AG09309 (cell line): ENCODE data around the gene ADCK1.
A peak's percentile ranks its signal among the peaks of the same experiment; 100 is the strongest.

Source experiments
- DNase-seq: peaks from one replicate; pipeline ENCODE4 v3.0.0-alpha.2; 2010; ENCODE audit warnings: low read depth
- H3K4me3 ChIP-seq: 2 replicates; pipeline ENCODE4 v1.5.1; 2011; ENCODE audit warnings: mild to moderate bottlenecking, low read depth, low read length, moderate library complexity; ENCODE audit not compliant: control insufficient read depth
- CTCF ChIP-seq: IDR thresholded peaks from 2 replicates; pipeline ENCODE4 v1.5.1; 2011; ENCODE audit warnings: mild to moderate bottlenecking, low read depth, low read length, inconsistent platforms; ENCODE audit not compliant: insufficient read depth, control insufficient read depth; ENCODE audit errors: missing control alignments

The ADCK1 gene

GRCh38 chr14:77979171-77979570 is 179.3 kb downstream of the ADCK1 start:
- no peak overlapping the region for H3K4me3 ChIP-seq
- DNase-seq, result no peak
- no peak for TF ChIP-seq CTCF

DNA sequence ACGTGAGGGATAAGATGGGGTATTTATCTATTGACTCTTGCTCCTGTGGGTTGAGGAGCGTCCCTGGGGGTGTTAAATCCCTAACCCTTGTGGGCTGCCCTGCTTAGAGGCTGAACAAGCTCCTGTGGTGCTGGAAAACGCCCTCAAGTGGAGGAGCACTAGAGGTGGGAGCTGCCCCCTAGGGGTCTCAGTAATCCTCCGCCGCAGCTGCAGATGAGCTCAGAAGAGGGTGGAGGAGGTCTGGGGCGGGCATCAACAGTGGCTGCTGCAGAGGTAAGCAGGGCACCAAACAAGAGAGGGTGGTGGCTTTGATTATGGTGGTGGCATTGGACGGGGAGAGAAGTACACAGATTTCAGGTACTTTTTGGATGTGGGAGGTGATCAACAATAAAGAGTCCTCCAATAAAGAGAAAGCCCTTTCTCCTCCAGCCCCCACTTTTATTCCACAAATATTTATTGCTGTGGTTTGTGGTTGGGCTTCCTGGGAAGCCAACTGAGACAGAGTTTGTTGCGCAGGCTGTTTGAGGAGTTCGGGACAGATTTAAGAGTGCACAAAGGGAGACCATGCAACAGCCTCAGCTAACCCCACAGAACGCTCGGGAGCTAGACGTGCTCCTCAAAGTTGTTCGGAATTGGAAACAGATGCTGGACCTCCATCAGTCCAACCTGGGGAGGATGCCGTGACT is 179.9 kb downstream of the ADCK1 start:
- H3K4me3 ChIP-seq, result no peak overlapping the region
- DNase-seq, result peak; percentile 28
- TF ChIP-seq CTCF, result no peak

- DNase-seq, result no peak
- TF ChIP-seq CTCF, result no peak
- H3K4me3 ChIP-seq, result no peak overlapping the region
Observed at GRCh38 chr14:77980475-77981321, 180.8 kb downstream of the ADCK1 start.
